Upper lobe of left lung (tissue), 6 donors: ENCODE results near the gene A2ML1. TPM values are rescaled to one million over a fixed set of nuclear protein-coding genes. Genes with fewer than 3 reads are reported as not detected.

Experiments used
- ATAC-seq, 2 donors: fragments of 200-7000 bp; cut with Tn5 transposase; one replicate each; pipeline ENCODE4 v1.9.1; 2022; ENCODE audit warnings: mild to moderate bottlenecking in 2 of 2, moderate library complexity in 2 of 2; ENCODE audit not compliant: low FRiP score in 2 of 2
- DNase-seq, 2 donors: peaks; one replicate each; pipeline ENCODE4 v3.0.0-alpha.2; 2019 to 2020
- H3K27ac ChIP-seq, 4 donors: fragments of 200-600 bp; sonication (generic); one replicate each; pipeline ENCODE4 v1.5.1; 2016 to 2019
- H3K27me3 ChIP-seq, 4 donors: fragments of 200-600 bp; sonication (generic); one replicate each; pipeline ENCODE4 v1.5.1; 2017 to 2019
- H3K36me3 ChIP-seq, 4 donors: fragments of 200-600 bp; sonication (generic); one replicate each; pipeline ENCODE4 v1.5.1; 2016 to 2019
- H3K4me1 ChIP-seq, 4 donors: fragments of 200-600 bp; sonication (generic); one replicate each; pipeline ENCODE4 v1.5.1; 2018 to 2019
- H3K4me3 ChIP-seq, 4 donors: fragments of 200-600 bp; sonication (generic); one replicate each; pipeline ENCODE4 v1.5.1; 2017 to 2019; ENCODE audit warnings: mild to moderate bottlenecking in 2 of 4, moderate library complexity in 1 of 4
- H3K9me3 ChIP-seq, 4 donors: fragments of 200-600 bp; sonication (generic); one replicate each; pipeline ENCODE4 v1.5.1; 2018 to 2019
- CTCF ChIP-seq, 6 experiments: fragments of 450-650 bp in 4 of 6; fragments of 200-600 bp in 2 of 6; sonication (generic) in 2 of 6; IDR thresholded peaks; one replicate each; pipeline ENCODE4 v1.5.1; 2016 to 2019; ENCODE audit warnings: antibody characterized with exemption in 6 of 6
- EP300 ChIP-seq, 4 donors: sonication (generic); formaldehyde crosslinking; IDR thresholded peaks; one replicate each; pipeline ENCODE4 v1.5.1; 2017; ENCODE audit warnings: antibody characterized with exemption in 4 of 4, control low read depth in 2 of 4
- POLR2A ChIP-seq, 4 donors: fragments of 450-650 bp; IDR thresholded peaks; one replicate each; pipeline ENCODE4 v1.5.1; 2016 to 2017; ENCODE audit warnings: antibody characterized with exemption in 4 of 4, mild to moderate bottlenecking in 2 of 4
- POLR2AphosphoS5 ChIP-seq, 2 donors: sonication (generic); formaldehyde crosslinking; IDR thresholded peaks; one replicate each; pipeline ENCODE4 v1.5.1; 2017; ENCODE audit warnings: antibody characterized with exemption in 2 of 2
- WGBS, 2 donors: methylation state at CpG; one replicate each; pipeline ENCODE4 v1.1.5; 2017 to 2018; 5-methylcytosine and 5-hydroxymethylcytosine counted together
- total RNA-seq, 6 donors: library from RNA; depleted of rRNA in 4 of 6; stranded (reverse); fragments of >200 nt in 4 of 6; gene quantifications; one replicate each; pipeline versions ENCODE4 v1.1.0 to v1.2.1, GENCODE V29; 2016 to 2021
- donor health status: DM: no; HTN: no; CAD: no; lungs with moderate emphysema.
- donor health status: DM: no; HTN: yes; CAD: no; lungs with severe emphysema.

The A2ML1 gene
- total RNA-seq, 6 donors from 2014 or later = 0.13 to 0.15 TPM; not detected in 4

- no peaks in the 10 kb centered on the region for H3K36me3 ChIP-seq
- 30 to 33% methylated on average over 14 of the region's 14 CpGs for WGBS, 2 donors
- H3K4me1 ChIP-seq = no peaks in the 10 kb centered on the region
- H3K9me3 ChIP-seq = no peaks in the 10 kb centered on the region
- ATAC-seq (peak; percentile 68 to 94), DNase-seq (peak in 1 of 2 donors; percentile 27)
- TF ChIP-seq POLR2AphosphoS5 (IDR thresholded peaks at IDR 0.05) = no peak
- peak; percentile 60 to 91 (median 80) for TF ChIP-seq CTCF (IDR thresholded peaks at IDR 0.05)
- no peak for TF ChIP-seq POLR2A (IDR thresholded peaks at IDR 0.05)
- no peak for TF ChIP-seq EP300 (IDR thresholded peaks at IDR 0.05)
- H3K27me3 ChIP-seq = no peaks in the 10 kb centered on the region
- no peak overlapping the region for H3K27ac ChIP-seq
- H3K4me3 ChIP-seq = peak overlapping the region in 3 of 4 donors; percentile 28 to 50 (median 43)
Measured at GRCh38 chr12:8890313-8891085, 68.1 kb downstream of the A2ML1 start.

GRCh38 chr12:8891976-8892375, 69.6 kb downstream of the A2ML1 start:
- TF ChIP-seq CTCF (IDR thresholded peaks at IDR 0.05) (no peak), EP300 (IDR thresholded peaks at IDR 0.05) (no peak), POLR2A (IDR thresholded peaks at IDR 0.05) (no peak), POLR2AphosphoS5 (IDR thresholded peaks at IDR 0.05) (no peak)
- WGBS, 2 donors = 96 to 99% methylated on average over 3 of the region's 3 CpGs
- ATAC-seq = no peak
- no peaks in the 10 kb centered on the region for H3K4me1 ChIP-seq
- H3K27ac ChIP-seq = no peak overlapping the region
- H3K4me3 ChIP-seq = no peak overlapping the region
- no peak for DNase-seq
- no peaks in the 10 kb centered on the region for H3K36me3 ChIP-seq
- no peaks in the 10 kb centered on the region for H3K9me3 ChIP-seq
- H3K27me3 ChIP-seq = no peaks in the 10 kb centered on the region

GRCh38 chr12:8894378-8894777, 72.0 kb downstream of the A2ML1 start:
- no peaks in the 10 kb centered on the region for H3K36me3 ChIP-seq
- no peak overlapping the region for H3K4me3 ChIP-seq
- DNase-seq (no peak), ATAC-seq (no peak)
- no peaks in the 10 kb centered on the region for H3K9me3 ChIP-seq
- no peaks in the 10 kb centered on the region for H3K27me3 ChIP-seq
- no peaks in the 10 kb centered on the region for H3K4me1 ChIP-seq
- H3K27ac ChIP-seq = no peak overlapping the region
- TF ChIP-seq POLR2A (IDR thresholded peaks at IDR 0.05) (no peak), CTCF (IDR thresholded peaks at IDR 0.05) (no peak), POLR2AphosphoS5 (IDR thresholded peaks at IDR 0.05) (no peak), EP300 (IDR thresholded peaks at IDR 0.05) (no peak)

- no peaks in the 10 kb centered on the region for H3K9me3 ChIP-seq
- TF ChIP-seq EP300 (IDR thresholded peaks at IDR 0.05) (no peak), POLR2A (IDR thresholded peaks at IDR 0.05) (no peak), POLR2AphosphoS5 (IDR thresholded peaks at IDR 0.05) (no peak), CTCF (IDR thresholded peaks at IDR 0.05) (no peak)
- no peaks in the 10 kb centered on the region for H3K4me1 ChIP-seq
- H3K27ac ChIP-seq = no peak overlapping the region
- WGBS, 2 donors = 70 to 81% methylated on average over 1 of the region's 1 CpG
- ATAC-seq = no peak
- no peaks in the 10 kb centered on the region for H3K27me3 ChIP-seq
- no peaks in the 10 kb centered on the region for H3K36me3 ChIP-seq
- DNase-seq = no peak
- H3K4me3 ChIP-seq = no peak overlapping the region
Measured at GRCh38 chr12:8894986-8895385, 72.6 kb downstream of the A2ML1 start.

GRCh38 chr12:8897081-8897480, 74.7 kb downstream of the A2ML1 start:
- ATAC-seq = no peak
- 89 to 93% methylated on average over 7 of the region's 7 CpGs for WGBS, 2 donors
- H3K36me3 ChIP-seq = no peaks in the 10 kb centered on the region

More at GRCh38 chr12:8897081-8897480, 74.7 kb downstream of the A2ML1 start:
- no peak for DNase-seq
- Histone ChIP-seq H3K4me1 (no peaks in the 10 kb centered on the region), H3K9me3 (no peaks in the 10 kb centered on the region), H3K27me3 (no peaks in the 10 kb centered on the region), H3K4me3 (no peak overlapping the region), H3K27ac (no peak overlapping the region)
- TF ChIP-seq CTCF (IDR thresholded peaks at IDR 0.05) = no peak
- TF ChIP-seq EP300 (IDR thresholded peaks at IDR 0.05) = no peak
- no peak for TF ChIP-seq POLR2A (IDR thresholded peaks at IDR 0.05)
- no peak for TF ChIP-seq POLR2AphosphoS5 (IDR thresholded peaks at IDR 0.05)
